Measurements from ENCODE around the gene NDUFS5. TPM values are rescaled to one million over a fixed set of nuclear protein-coding genes. Genes with fewer than 3 reads are reported as not detected.

Gene NDUFS5
- total RNA-seq, 1 donor from 2014 or later, result 200 TPM

- no peak overlapping the region for H3K27ac Mint-ChIP-seq (ENCODE audit: unreplicated experiment)
- no peaks in the 10 kb centered on the region for H3K9me3 Mint-ChIP-seq (ENCODE audit: unreplicated experiment)
- no peak for TF ChIP-seq CTCF (IDR thresholded peaks at IDR 0.05; ENCODE audit: unreplicated experiment)
- no peaks in the 10 kb centered on the region for H3K36me3 Mint-ChIP-seq (ENCODE audit: low read depth, unreplicated experiment)
- DNase-seq (ENCODE audit: low spot score), result no peak
- H3K4me1 Mint-ChIP-seq (ENCODE audit: unreplicated experiment), result peaks cover 8% of the 10 kb centered on the region
- no peak overlapping the region for H3K4me3 Mint-ChIP-seq (ENCODE audit: unreplicated experiment)
- peaks cover 20% of the 10 kb centered on the region for H3K27me3 Mint-ChIP-seq (ENCODE audit: unreplicated experiment)
Observed at GRCh38 chr1:39084191-39084590, 58.0 kb downstream of the NDUFS5 start.

Other genes starting within 250 kb of the NDUFS5 start
- 27.3 TPM for gene RRAGC, start 166.6 kb upstream of the NDUFS5 start, total RNA-seq (ENCODE audit: unreplicated experiment)
- gene MYCBP, start 153.0 kb upstream of the NDUFS5 start, total RNA-seq (ENCODE audit: unreplicated experiment), result 34.6 TPM
- gene GJA9, start 144.8 kb upstream of the NDUFS5 start, total RNA-seq (ENCODE audit: unreplicated experiment), result not detected
- not detected for gene RHBDL2, start 84.5 kb upstream of the NDUFS5 start, total RNA-seq (ENCODE audit: unreplicated experiment)
- 81.3 TPM for gene AKIRIN1, start 35.1 kb upstream of the NDUFS5 start, total RNA-seq (ENCODE audit: unreplicated experiment)
- gene MACF1, start 178.3 kb downstream of the NDUFS5 start, total RNA-seq (ENCODE audit: unreplicated experiment), result 511 TPM